Transverse colon (tissue), 3 donors: ENCODE measurements around the gene PEX3.

Experiments used
- CTCF ChIP-seq, 5 experiments: fragments of 200-600 bp in 3 of 5; fragments of 450-650 bp in 2 of 5; sonication (generic) in 3 of 5; IDR thresholded peaks; 1 replicate in 2 of 5; 2 replicates in 3 of 5; pipeline ENCODE4 v1.5.1; 2016 to 2017; ENCODE audit warnings: antibody characterized with exemption in 5 of 5, inconsistent platforms in 3 of 5, mild to moderate bottlenecking in 2 of 5, moderate library complexity in 1 of 5
- POLR2A ChIP-seq: fragments of 450-650 bp; IDR thresholded peaks from one replicate; pipeline ENCODE4 v1.6.1; 2016; ENCODE audit warnings: antibody characterized with exemption, mild to moderate bottlenecking, moderate library complexity

GRCh38 chr6:143449714-143450452 lies 722 bp upstream of the PEX3 start:
- TF ChIP-seq CTCF (IDR thresholded peaks at IDR 0.05) (no peak), POLR2A (no peak)
